HEK293 (cell line): Measurements from ENCODE around the gene ROBO1.

Experiments used
- CTCF ChIP-seq: fragments of 450-650 bp; formaldehyde crosslinking; IDR thresholded peaks from 2 replicates; pipeline ENCODE4 v1.5.1; 2016; ENCODE audit warnings: missing biosample characterization, missing genetic modification characterization
- TCF7L2 ChIP-seq: IDR thresholded peaks from 2 replicates; pipeline ENCODE4 v1.6.1; 2011; ENCODE audit warnings: low read depth, mild to moderate bottlenecking, inconsistent platforms, low read length, moderate library complexity, borderline replicate concordance
- ZNF701 ChIP-seq: fragments of 450-650 bp; formaldehyde crosslinking; IDR thresholded peaks from 2 replicates; pipeline ENCODE4 v1.5.1; 2016; ENCODE audit warnings: missing biosample characterization, missing genetic modification characterization
- ZNF830 ChIP-seq: fragments of 450-650 bp; IDR thresholded peaks from 2 replicates; pipeline ENCODE4 v1.5.0; 2018; ENCODE audit warnings: missing biosample characterization, missing genetic modification characterization, low read depth, mild to moderate bottlenecking, moderate library complexity

DNA sequence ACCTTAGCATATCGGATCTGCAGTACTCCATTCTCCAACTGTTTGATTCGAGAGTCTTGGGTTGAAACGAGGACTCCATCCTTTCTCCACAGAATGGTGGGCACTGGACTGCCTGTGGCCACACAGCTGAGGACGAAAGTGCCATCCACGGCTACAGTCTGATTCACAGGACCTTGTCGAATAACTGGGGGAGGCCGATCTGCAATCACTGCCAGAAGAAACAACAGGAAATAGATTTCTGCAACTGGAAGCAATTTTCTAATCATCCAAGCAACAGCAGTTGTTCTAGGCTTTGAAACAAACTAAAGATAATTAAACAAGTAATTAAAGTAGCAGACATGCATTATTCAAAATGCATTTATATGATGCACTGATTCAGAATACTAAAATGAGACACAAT is 1097.7 kb downstream of the ROBO1 start:
- no peak for TF ChIP-seq CTCF (tag by site-specific recombination)
- no peak for TF ChIP-seq TCF7L2
- TF ChIP-seq ZNF830 (tag by site-specific recombination): no peak
- TF ChIP-seq ZNF701 (tag by site-specific recombination): no peak
